Measurements from ENCODE around the gene PKLR. TPM values are rescaled to one million over a fixed set of nuclear protein-coding genes. Genes with fewer than 3 reads are reported as not detected.

PKLR gene
- total and polyA plus RNA-seq, 2 of the 8 experiments (the other 6 are each of a cell fraction or from before 2014, with no cell fraction given): 2.3 to 7.5 TPM

DNA sequence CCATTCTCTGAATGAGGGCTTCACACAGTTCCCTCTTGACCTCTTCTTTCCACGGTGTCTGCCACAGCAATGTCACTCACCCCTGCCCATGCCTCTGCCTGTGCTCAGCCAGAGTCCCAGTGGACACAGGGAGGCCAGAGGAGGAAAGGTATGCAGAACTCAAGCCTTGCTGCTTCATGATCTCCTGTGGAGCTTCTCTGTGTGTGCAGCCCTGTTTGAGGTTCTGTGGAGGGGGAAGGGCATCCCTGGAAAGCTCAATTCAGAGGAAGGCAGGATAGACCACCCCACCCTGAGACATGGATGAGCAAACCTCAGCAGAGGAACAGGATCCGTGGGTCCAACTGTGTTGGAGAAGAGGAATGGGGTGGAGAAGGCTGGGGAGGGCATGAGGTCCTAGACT lies 22.0 kb downstream of the PKLR start:
- H3K56ac ChIP-seq (replicated peaks; ENCODE audit: insufficient read length, low read depth, low read length): no peak overlapping the region
- H3K18ac ChIP-seq (ENCODE audit: extremely low read depth, low read length): no peak overlapping the region
- H3K14ac ChIP-seq (ENCODE audit: insufficient read length): no peak overlapping the region
- no peak overlapping the region for H3K23ac ChIP-seq (ENCODE audit: insufficient read length)
- no peak overlapping the region for H2AK5ac ChIP-seq (ENCODE audit: low read depth, low read length)
- peaks cover 10% of the 10 kb centered on the region; the same call in 1 of the 2 replicates for H3K23me2 ChIP-seq (ENCODE audit: low read depth, low read length)
- H3K27ac ChIP-seq (ENCODE audit: low read depth, low read length): no peak overlapping the region
- H3K4me3 ChIP-seq (ENCODE audit: extremely low read depth in 1 of 4, insufficient read depth in 2 of 4, low read depth in 3 of 4, low read length in 4 of 4): peak overlapping the region in 2 of 4 experiments; percentile 7 to 12; a peak in 2 of 8 replicates
- H4K8ac ChIP-seq (ENCODE audit: extremely low read depth, insufficient read depth, low read length): no peak overlapping the region
- no peak overlapping the region for H3K9ac ChIP-seq (replicated peaks in 1 of 4; ENCODE audit: extremely low read depth in 1 of 4, low read depth in 3 of 4, low read length in 3 of 4)
- H3K36me3 ChIP-seq (ENCODE audit: control insufficient read depth in 2 of 4, insufficient read depth in 4 of 4, low read length in 3 of 4): no peaks in the 10 kb centered on the region; a peak in 1 of 8 replicates
- ChIA-PET POLR2A (ENCODE audit: partially characterized antibody) (interaction anchor here (0.7 to 2.4 kb wide), 11 partner anchors 9 to 1002 kb away, joined by 3 to 7 read pairs (median 4); partner anchors contain the start of genes FDPS and SCAMP3), CTCF (ENCODE audit: partially characterized antibody) (interaction anchor here (1.3 to 8.4 kb wide), 12 partner anchors 9 to 76 kb away, joined by 3 to 79 read pairs (median 8); partner anchors contain the start of genes FDPS, PKLR, RUSC1 and SCAMP3)
- no peak for TF ChIP-seq TAF1 (IDR thresholded peaks at IDR 0.05; ENCODE audit: low read depth, low read length)
- TF ChIP-seq CEBPB (IDR thresholded peaks at IDR 0.05; ENCODE audit: low read depth, low read length): no peak
- no peak for TF ChIP-seq TEAD4 (IDR thresholded peaks at IDR 0.05; ENCODE audit: low read depth, low read length)
- H2BK15ac ChIP-seq (ENCODE audit: low read length): peak overlapping the region; percentile 54; the same call in 1 of the 2 replicates
- no peak overlapping the region for H3K4ac ChIP-seq (replicated peaks; ENCODE audit: insufficient read length, low read depth, low read length)
- H3K79me2 ChIP-seq (ENCODE audit: control insufficient read depth in 1 of 2, insufficient read depth in 2 of 2, low read length in 2 of 2): no peaks in the 10 kb centered on the region
- DNase-seq (ENCODE audit: low read depth in 1 of 2, low spot score in 2 of 2) (no peak), FAIRE-seq (no peak)
- H3K27me3 ChIP-seq (replicated peaks in 1 of 4; ENCODE audit: control insufficient read depth in 3 of 4, extremely low read depth in 1 of 4, insufficient read depth in 3 of 4, low read length in 3 of 4): peaks cover 0 to 3% (median 0%) of the 10 kb centered on the region in 4 experiments; a peak in 2 of 7 replicates
- no peaks in the 10 kb centered on the region for H4K20me1 ChIP-seq (replicated peaks in 1 of 2; ENCODE audit: control insufficient read depth in 1 of 2, insufficient read depth in 2 of 2, low read length in 2 of 2)
- 0 out of 2 replicates have a peak overlapping the region, but pooled peaks have one; percentile 27 for H2BK20ac ChIP-seq (ENCODE audit: low read length)
- H3K4me1 ChIP-seq (replicated peaks in 1 of 4; ENCODE audit: control insufficient read depth in 3 of 4, insufficient read depth in 4 of 4, low read length in 3 of 4): peaks cover 9 to 10% (median 10%) of the 10 kb centered on the region in 4 experiments
- 88% methylated on average over 2 of the region's 2 CpGs; no CpG with 5 or more reads in 1 of the 2 experiments for whole genome bisulfite sequencing, 2 experiments (ENCODE audit: extremely low coverage in 1 of 2, insufficient coverage in 1 of 2, insufficient read length in 1 of 2, insufficient replicate concordance in 2 of 2, low coverage in 1 of 2, low lambda C conversion rate in 2 of 2, missing lambda C conversion rate in 1 of 2)
- H2AFZ ChIP-seq (ENCODE audit: low read length): no peak overlapping the region
- no peak overlapping the region for H4K5ac ChIP-seq (ENCODE audit: insufficient read length, low read depth, low read length)
- H3K9me3 ChIP-seq (ENCODE audit: insufficient read depth in 2 of 2, low read depth in 1 of 2, low read length in 1 of 2): no peaks in the 10 kb centered on the region
- no peaks in the 10 kb centered on the region; the same call in 1 of the 2 replicates for H3K79me1 ChIP-seq (ENCODE audit: low read depth, low read length)
- H2BK5ac ChIP-seq (ENCODE audit: low read depth, low read length): no peak overlapping the region
- no peak overlapping the region for H4K91ac ChIP-seq (replicated peaks; ENCODE audit: insufficient read length, low read length)
- no peak overlapping the region for H2BK120ac ChIP-seq (replicated peaks; ENCODE audit: low read depth, low read length)
- H2BK12ac ChIP-seq (ENCODE audit: low read depth, low read length): peak overlapping the region; percentile 44; the same call in 1 of the 2 replicates
- H3K4me2 ChIP-seq (ENCODE audit: insufficient read depth in 1 of 2, low read depth in 2 of 2, low read length in 2 of 2): peak overlapping the region in 1 of 2 experiments; percentile 85; a peak in 1 of 4 replicates

All from H1 (cell line).